NCI-H226 (cell line): ENCODE data around the gene WDR88.
"Not testable (repeated sequence)": the region's sequence is repeated elsewhere in the genome, so short reads cannot be mapped to it uniquely, and the experiment has no call there.

Experiments used
- DNase-seq: peaks from one replicate; pipeline ENCODE4 v3.0.0-alpha.2; 2015

WDR88 gene

DNA sequence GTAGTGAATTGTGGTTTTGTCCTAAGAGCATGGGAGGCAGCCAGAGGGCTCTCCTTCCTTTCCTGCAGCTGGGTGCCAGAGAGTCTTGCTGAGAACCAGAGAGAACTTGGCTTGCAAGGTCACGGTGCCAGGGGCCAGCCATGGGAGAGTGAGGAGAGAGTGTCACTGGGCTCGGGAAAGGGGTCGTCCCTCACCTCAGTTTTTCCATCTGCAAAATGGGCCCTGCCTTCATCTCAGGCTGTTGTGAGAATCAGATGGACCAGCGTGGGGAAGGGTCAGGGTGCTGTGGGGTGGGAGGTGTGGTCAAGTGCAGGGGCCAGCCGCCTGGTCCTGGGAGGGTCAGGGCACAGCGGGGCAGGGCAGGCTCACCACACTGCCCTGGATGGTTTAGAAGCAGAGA, 69.6 kb downstream of the WDR88 start:
- DNase-seq = no peak

GRCh38 chr19:33201886-33202545, 70.1 kb downstream of the WDR88 start:
- DNase-seq = no peak

DNA sequence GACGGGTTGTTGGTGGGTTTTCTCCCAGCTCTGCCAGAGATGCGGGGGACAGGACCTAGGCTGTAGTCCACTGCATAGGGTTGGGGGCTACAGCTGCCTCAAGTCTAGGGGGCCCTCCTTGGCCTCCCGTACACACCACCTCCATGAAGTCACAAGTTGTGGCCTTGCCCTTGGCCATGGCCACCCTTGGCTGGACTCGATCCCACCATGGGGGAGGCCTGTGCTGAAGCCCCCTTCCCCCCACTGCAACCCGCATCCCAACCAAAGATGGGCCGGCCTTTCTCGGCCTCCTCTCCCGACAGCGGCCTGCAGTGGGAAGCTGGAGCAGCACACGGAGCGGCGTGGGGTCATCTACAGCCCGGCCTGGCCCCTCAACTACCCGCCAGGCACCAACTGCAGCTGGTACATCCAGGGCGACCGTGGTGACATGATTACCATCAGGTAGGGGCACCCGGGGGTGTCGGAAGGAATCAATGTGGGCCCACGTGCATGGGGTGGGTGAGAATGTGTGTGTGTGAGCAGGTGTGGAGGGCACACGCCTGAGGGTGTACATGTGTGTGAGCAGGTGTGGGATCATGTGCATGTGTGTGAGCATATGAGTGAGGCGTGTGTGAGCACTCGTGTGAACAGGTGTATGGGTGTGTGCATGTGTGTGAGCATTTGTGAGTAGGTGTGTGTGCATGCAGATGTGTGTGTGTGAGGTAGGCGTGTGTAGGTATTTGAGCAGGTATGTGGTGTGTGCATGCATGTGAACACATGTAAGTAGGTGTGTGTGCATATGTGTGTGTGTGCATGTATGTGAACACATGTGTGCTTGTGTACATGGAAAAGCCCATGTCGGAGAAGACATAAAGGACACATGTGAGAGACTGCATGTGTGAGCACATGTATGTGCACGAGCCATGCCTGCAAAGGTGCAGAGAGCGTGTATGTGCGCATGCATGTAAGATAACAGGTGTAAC, 70.9 kb downstream of the WDR88 start:
- no peak for DNase-seq

DNA sequence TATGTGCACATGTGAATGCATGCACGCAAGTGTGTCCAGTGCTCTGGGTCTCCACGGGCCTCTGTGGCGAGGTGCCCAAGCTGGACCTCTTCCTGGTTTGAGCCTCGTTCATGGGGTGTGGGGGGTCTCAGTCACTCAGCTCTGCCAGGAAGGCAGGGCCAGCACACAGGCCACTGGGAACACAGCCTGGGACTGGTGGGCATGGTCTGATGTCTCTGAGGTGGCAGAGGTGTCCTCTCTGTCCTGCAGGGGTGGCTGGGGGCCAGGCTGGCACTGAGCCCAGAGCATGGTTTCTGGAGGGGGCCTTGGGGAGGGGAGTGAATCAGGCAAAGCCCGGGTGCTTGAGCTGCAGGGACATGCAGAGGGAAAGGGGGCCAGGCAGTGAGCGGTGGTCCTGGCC, 71.6 kb downstream of the WDR88 start:
- no peak for DNase-seq

DNA sequence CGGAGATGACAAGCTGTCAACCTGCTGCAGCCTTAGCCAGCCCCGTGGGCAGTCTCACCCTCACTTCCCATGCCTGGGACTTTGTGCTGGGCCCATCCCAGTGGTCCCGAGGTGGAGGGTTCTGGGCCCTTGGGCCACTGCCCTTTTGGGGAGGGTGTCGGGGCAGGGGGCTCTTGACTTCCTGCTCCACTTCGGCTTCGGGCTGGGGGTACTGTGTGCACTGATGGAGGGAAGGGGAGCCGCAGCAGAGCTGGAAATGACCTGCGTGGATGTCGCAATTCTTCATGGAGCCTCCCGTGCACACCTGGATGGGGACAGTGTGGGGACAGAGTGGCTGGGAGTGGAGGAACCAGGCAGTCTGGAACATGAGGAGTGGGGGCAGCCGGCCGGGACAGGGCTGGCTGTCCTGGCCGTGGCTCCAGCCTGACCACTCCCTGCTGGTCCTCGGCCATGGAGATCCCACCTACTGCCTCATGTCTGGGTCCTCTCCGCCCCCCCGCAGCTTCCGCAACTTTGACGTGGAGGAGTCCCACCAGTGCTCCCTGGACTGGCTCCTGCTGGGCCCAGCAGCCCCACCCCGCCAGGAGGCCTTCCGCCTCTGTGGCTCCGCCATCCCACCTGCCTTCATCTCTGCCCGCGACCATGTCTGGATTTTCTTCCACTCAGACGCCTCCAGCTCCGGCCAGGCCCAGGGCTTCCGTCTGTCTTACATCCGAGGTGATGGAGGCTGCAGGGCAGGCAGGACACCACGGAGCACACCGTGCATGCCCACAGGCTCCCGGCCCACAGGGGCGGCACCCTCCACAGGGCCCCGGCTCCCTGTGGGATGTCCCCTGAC, 72.4 kb downstream of the WDR88 start:
- no peak for DNase-seq

DNA sequence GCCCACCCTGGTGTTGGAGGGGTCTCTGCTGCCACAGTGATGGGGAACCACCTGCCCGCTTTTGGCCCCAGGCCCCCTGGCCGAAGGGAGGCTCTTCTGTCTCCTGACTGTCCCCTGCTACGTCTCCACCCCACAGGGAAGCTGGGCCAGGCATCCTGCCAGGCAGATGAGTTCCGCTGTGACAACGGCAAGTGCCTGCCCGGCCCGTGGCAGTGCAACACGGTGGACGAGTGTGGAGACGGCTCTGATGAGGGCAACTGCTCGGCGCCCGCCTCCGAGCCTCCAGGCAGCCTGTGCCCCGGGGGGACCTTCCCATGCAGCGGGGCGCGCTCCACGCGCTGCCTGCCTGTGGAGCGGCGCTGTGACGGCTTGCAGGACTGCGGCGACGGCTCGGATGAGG, 73.2 kb downstream of the WDR88 start:
- DNase-seq = no peak

DNA sequence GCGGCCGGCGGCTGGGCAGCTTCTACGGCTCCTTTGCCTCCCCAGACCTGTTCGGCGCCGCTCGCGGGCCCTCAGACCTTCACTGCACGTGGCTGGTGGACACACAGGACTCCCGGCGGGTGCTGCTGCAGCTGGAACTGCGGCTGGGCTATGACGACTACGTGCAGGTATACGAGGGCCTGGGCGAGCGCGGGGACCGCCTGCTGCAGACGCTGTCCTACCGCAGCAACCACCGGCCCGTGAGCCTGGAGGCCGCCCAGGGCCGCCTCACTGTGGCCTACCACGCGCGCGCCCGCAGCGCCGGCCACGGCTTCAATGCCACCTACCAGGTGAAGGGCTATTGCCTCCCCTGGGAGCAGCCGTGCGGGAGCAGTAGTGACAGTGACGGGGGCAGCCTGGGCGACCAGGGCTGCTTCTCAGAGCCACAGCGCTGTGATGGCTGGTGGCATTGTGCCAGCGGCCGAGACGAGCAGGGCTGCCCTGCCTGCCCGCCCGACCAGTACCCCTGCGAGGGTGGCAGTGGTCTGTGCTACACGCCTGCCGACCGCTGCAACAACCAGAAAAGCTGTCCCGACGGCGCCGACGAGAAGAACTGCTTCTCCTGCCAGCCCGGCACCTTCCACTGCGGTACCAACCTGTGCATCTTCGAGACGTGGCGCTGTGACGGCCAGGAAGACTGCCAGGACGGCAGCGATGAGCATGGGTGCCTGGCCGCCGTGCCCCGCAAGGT, 73.8 kb downstream of the WDR88 start:
- no peak for DNase-seq

- DNase-seq = no peak
These were observed 74.5 kb downstream of the WDR88 start for GRCh38 chr19:33206261-33207039.

DNA sequence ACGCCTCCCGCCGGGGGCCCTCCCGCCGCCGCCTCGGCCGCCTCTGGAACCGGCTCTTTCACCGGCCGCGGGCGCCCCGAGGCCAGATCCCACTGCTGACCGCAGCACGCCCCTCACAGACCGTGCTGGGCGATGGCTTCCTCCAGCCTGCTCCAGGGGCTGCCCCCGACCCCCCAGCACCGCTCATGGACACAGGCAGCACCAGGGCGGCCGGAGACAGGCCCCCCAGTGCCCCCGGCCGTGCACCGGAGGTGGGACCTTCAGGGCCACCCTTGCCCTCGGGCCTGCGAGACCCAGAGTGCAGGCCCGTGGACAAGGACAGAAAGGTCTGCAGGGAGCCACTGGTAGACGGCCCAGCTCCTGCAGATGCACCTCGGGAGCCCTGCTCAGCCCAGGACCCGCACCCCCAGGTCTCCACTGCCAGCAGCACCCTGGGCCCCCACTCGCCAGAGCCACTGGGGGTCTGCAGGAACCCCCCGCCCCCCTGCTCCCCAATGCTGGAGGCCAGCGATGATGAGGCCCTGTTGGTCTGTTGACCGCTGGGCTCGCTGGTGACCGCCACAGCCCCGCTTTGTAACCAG, 75.2 kb downstream of the WDR88 start:
- no peak for DNase-seq

GRCh38 chr19:33207903-33208302, 76.0 kb downstream of the WDR88 start:
- no peak for DNase-seq

- DNase-seq = no peak
These were observed 76.5 kb downstream of the WDR88 start for GRCh38 chr19:33208371-33208895.

- no peak for DNase-seq
These were observed 77.3 kb downstream of the WDR88 start for GRCh38 chr19:33208904-33209849.

- DNase-seq = not testable (repeated sequence)
These were observed 77.9 kb downstream of the WDR88 start for GRCh38 chr19:33209850-33210230.

DNA sequence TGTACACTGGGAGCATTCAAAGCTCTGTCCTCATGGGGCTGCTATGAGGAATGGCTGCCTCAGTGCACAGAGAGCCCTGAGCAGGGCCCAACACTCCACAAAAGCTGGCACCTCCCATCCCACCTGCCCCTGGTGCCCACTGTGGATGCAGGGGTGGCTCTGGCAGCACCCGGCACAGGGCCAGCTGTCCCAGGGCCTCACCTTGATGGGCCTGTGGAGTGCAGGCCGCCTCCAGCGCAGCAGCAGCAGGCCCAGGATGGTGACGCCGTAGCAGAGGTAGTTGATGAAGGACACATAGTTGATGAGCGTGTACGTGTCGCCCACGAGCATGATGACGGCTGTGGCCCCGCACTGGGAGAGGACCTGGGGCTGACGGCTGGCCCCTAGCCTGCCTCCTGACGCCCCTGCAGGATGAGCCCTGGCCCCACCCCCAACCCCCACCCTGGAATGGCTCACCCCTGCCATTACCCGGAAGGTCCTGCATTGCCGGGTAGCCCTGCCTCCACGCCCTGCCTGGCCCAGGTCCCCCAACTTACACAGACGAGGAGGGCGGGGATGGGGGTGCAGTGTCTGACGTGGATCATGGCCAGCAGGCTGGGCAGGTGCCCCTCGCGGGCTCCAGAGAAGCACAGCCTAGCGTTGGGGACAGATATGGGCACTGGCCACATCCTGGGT, 78.5 kb downstream of the WDR88 start:
- DNase-seq = no peak

DNA sequence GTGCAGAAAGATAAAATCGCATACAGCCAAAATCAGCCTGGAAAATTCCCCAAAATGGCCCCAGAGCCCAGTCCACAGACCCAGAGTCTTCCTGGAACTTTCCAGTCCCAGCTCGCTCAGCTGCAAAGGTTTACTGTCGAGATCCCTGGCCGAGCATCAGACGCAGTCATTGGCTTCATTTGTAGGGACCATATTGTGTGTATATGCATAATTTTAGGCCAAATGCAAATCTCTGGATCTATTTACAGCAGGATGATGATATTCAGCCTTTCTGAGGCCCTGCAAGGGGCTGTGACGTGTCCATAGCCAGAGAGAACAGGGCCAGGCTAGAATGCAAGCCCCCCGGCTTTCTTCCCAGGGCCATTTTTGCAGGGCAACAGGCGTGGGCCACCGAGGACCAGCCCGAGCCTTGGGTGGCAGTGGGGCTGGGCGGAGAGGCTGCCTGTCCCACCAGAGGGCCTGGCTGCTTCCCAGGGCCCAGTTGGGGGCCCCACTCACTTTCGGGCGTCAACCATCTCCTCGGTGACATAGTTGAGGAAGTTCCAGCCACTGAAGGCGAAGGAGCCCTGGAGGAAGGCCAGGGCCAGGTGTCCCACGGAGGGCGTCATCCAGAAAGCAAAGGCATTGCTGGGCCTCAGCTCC, 80.0 kb downstream of the WDR88 start:
- no peak for DNase-seq

DNA sequence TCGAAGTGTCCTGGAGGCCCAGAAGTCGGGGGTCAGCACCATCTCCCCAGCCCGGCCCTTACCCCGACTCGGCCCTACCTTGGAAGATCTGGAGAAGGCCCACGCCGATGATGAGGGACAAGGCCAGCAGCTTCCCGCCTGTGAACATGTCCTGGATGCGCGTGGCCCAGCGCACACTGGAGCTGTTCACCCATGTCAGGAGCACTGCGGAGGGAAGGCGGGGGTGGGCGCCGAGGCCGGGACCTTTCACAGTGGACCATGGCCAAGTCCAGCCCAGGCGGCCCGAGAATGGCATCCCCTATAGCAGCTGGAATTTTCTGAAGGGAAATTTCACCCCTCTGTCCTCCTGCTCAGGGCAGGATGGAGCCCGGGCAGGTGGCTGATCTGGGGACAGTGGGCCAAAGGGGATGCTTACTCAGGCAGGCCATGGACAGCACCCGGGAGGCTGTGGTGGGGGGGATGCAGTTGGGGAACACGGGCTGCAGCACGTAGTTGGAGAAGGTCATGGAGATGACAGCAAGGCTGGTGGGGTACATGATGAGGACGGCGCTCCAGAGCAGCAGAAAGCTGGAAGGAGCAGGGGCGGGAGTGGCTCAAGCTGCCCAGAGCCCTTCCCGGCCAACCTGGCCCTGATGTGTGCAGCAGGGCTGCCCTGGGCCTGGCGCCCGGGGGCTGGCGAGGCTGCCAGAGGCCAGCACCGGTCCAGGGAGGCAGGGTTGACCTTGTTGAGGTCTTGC, 80.7 kb downstream of the WDR88 start:
- DNase-seq = no peak

DNA sequence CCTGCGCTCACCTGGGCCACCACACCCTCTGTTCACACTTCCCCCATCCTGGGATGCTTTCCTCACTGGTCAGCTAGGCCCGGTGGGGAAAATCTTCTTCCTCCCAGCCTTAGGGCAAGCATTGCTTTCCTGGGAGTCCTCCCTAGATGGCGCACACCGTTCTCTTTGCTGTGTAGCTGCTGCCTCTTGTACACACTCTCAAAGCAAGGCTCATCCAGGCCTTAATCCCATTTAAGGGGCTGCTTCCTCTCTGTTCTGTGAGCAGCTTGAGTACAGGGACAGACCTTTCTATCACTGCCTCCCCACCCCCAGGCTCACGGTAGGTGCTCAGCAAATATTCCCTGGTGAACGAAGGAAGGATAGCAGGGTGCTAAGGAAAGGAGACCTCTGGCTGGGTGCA, 82.7 kb downstream of the WDR88 start:
- DNase-seq = no peak
